ENCODE measurements around the gene PLEKHA7.
"Not testable (repeated sequence)": the region's sequence is repeated elsewhere in the genome, so short reads cannot be mapped to it uniquely, and the experiment has no call there.

Gene PLEKHA7

DNA sequence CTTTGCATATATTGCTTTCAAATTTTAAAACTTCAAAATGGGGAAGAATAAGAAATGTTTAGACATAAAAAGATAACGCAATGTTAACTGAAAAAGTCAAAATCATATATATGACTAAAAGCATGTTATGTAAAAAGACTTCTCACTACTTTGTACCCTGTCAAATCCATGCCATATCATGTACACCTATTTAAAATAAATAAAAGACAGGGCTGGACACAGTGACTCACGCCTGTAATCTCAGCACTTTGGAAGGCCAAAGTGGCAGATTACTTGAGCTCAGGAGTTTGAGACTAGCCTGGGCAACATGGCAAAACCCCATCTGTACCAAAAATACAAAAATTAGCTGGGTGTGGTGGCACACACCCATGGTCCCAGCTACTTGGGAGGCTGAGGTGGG, 109.5 kb downstream of the PLEKHA7 start:
- DNase-seq (ENCODE audit: low read depth), result not testable (repeated sequence)

DNA sequence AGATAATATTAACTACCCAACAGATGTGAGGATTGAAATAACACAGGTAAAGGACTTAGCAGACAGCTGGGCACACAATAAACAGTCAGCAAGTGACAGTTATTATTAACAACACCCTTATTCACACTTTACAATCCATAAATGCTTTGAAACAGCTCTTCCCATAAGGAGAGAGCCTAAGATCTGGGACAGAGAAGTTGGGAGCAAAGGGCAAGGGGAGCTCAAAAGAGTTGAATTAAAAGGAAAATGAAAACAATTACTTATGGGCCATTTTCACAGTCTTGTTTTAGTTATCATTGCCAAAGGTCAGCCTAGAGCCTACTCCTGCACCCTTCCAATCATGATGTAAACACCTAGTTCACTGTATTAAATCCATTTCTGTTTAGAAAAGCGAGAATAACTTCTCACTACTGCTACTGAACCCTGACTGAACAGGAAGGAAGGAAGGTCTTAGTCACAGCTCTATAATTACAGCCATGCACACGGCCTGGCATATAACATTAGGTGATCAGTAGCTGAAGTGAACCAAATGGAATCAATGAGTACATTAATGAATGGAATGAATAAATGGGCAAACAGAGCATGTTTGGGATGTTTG, 111.3 kb downstream of the PLEKHA7 start:
- no peak for DNase-seq (ENCODE audit: low read depth)

DNA sequence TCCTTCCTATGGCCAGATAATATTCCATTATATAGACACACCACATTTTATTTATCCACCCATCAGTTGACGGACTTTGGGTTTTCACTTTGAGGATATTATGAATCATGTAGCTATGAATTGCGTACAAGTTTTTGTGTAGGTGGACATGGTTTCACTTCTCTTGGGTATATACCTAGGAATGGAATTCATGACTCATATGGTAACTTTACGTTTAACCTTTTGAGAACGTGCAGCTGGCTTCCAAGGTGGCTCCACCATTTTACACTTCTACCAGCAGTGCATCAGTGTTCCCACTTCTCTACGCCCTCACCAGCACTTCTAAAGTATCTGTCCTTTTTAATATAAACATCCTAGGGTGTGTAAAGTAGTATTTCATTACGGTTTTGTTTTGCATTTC, 112.0 kb downstream of the PLEKHA7 start:
- no peak for DNase-seq (ENCODE audit: low read depth)

- no peak for DNase-seq (ENCODE audit: low read depth)
These were observed 113.7 kb downstream of the PLEKHA7 start for GRCh38 chr11:16900491-16900890.

DNA sequence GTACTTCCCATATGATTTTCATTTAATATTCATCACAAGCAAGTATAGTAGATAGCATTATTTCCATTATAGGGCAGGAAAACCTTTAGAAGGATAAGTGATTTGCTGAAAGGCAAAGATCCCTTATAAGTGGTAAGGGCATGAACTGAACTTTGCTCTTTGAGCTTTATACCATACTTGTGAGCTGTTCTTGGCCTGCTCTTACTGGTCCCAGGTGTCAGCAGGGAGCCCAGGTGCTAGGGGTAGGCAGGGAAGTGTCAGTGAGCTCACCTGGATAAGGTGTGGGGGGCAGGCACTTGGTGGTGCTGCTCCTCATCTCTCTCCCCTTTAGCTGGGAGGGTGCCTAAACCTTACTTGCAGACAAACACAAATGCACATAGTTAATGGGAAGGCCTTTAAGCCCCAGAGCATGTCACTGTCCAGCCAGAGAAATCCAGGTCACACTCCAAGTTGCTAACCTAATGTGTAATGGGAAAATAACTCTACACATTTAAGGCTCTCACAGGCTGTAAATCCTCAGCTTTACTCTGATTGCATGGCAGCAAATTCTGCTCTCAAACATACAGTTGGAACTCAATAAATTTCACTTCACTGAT, 114.4 kb downstream of the PLEKHA7 start:
- no peak for DNase-seq (ENCODE audit: low read depth)

DNA sequence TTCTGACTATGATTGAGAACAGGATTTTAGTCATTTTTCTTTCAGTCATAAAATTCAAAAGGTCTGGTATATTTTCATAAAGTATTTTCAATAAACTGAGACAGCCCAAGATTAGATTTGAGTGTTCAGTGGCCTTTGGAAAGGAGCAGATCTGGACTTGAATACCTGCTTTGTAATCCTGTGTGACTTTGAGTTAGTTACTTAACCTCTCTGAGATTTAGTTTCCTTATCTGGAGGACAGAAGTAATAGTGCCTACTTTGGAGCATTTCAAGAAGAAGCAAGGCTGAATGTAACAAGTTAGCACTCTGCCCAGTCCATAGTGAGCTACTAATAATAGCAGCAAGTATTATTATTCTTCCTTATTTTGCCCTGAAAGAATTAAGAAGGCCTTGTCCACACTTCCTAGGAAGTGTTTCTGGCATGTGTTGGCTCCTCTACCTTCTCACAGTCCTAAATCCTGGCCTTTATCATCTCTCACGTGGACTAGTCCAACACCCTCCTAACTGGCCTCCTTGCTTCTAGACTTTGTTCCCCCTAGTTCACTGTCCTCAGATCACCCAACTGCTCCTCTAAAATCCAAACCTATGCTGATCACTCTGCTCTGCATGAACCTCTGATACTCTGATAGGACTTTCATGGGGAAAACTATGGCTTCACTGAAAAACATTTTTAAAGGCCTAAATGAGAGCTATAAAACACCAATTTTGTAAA, 115.8 kb downstream of the PLEKHA7 start:
- DNase-seq (ENCODE audit: low read depth), result no peak

GRCh38 chr11:16897470-16898061, 116.6 kb downstream of the PLEKHA7 start:
- DNase-seq (ENCODE audit: low read depth), result no peak

GRCh38 chr11:16896729-16897469, 117.3 kb downstream of the PLEKHA7 start:
- no peak for DNase-seq (ENCODE audit: low read depth)

GRCh38 chr11:16895306-16895705, 118.9 kb downstream of the PLEKHA7 start:
- no peak for DNase-seq (ENCODE audit: low read depth)

DNA sequence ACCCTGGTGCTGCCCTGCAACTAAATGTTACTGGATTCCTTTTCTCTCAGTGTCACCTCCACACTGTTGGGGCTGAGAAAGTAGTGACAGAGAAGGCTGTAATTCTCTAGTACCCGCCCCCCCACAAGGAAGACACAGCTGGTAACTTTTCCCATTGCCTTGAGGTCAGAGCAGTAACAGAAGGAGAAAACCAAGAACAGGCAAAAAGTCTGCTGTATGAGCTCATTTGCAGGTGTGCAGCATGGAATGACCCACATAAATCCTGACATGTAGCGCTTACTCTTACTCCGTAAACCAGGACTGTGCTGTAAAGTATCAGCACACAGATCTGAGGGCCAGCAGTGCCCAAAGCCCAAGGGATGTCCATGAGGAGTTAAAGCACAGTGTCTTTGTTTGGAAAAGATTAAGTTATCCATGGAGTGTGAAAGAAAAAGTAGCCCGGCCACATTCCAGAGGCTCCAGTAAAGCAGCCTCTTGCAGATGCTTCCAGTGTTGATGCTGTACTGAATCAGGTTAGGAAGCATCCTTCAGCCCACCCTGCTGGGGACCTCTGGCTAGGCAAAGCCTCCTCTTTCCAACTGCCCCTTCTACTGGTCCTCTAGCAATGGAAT, 120.7 kb downstream of the PLEKHA7 start:
- DNase-seq (ENCODE audit: low read depth), result no peak

- DNase-seq (ENCODE audit: low read depth), result no peak
These were observed 122.2 kb downstream of the PLEKHA7 start for GRCh38 chr11:16891964-16892363.

DNA sequence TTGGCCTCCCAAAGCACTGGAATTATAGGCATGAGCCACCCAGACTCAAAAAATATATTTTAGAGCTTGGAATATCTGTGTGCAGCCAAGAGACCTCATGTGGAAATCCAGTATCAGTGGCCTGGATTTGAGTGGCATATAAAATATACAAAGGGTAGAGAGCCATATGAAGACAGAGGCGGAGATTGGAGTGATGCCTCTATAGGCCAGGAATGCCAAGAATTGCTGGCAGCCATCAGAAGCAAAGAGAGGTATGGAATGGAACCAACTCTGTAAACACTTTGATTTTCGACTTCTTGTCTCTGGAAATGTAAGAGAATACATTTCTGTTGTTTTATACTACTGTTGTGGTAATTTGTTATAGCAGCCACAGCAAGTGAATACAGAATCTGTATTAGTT, 123.0 kb downstream of the PLEKHA7 start:
- DNase-seq (ENCODE audit: low read depth), result no peak

GRCh38 chr11:16890442-16890841, 123.8 kb downstream of the PLEKHA7 start:
- DNase-seq (ENCODE audit: low read depth), result no peak

- DNase-seq (ENCODE audit: low read depth), result no peak
These were observed 124.3 kb downstream of the PLEKHA7 start for GRCh38 chr11:16889905-16890304.

DNA sequence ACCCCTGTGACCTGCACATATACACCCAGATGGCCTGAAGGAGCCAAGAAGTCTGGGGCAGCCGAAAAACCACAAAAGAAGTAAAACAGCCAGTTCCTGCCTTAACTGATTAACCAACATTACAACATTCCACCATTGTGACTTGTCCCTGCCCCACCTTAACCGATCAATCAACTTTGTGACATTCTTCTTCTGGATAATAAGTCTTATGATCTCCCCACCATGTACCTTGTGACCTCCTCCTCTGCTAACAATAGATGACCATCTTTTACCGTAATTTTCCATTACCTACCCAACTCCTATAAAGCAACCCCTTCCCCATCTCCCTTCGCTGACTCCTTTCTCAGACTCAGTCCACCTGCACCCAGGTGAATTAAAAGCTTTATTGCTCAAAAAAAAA, 125.2 kb downstream of the PLEKHA7 start:
- not testable (repeated sequence) for DNase-seq (ENCODE audit: low read depth)

DNA sequence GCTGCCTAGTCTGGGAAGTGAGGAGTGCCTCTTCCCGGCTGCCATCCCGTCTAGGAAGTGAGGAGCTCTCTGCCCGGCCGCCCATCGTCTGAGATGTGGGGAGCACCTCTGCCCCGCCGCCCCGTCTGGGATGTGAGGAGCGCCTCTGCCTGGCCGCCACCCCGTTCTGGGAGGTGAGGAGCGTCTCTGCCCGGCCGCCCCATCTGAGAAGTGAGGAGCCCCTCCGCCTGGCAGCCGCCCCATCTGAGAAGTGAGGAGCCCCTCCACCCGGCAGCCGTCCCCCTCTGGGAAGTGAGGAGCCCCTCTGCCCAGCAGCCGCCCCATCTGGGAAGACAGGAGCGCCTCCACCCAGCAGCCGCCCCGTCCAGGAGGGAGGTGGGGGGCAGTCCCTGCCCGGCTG, 126.3 kb downstream of the PLEKHA7 start:
- not testable (repeated sequence) for DNase-seq (ENCODE audit: low read depth)

GRCh38 chr11:16883174-16883573, 131.0 kb downstream of the PLEKHA7 start:
- DNase-seq (ENCODE audit: low read depth), result no peak

DNA sequence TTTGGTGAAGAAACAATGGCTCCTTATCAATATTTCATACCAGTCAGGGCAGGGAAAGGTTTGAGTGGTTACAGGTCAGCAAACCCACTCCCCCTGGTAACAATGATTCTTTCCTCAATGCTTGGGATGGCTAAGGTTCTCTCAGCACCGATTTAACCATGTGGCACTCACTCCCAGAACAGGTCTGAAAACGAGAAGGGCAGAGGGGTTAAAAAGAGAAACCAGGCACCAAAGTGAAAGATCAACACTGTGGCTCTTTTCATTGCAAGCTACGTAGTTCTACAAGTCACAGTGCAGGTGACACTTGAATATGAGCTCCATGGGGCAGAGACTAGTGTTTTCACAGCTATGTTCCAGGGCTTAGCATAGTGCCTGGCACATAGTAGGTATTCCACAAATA, 132.4 kb downstream of the PLEKHA7 start:
- DNase-seq (ENCODE audit: low read depth), result no peak

DNA sequence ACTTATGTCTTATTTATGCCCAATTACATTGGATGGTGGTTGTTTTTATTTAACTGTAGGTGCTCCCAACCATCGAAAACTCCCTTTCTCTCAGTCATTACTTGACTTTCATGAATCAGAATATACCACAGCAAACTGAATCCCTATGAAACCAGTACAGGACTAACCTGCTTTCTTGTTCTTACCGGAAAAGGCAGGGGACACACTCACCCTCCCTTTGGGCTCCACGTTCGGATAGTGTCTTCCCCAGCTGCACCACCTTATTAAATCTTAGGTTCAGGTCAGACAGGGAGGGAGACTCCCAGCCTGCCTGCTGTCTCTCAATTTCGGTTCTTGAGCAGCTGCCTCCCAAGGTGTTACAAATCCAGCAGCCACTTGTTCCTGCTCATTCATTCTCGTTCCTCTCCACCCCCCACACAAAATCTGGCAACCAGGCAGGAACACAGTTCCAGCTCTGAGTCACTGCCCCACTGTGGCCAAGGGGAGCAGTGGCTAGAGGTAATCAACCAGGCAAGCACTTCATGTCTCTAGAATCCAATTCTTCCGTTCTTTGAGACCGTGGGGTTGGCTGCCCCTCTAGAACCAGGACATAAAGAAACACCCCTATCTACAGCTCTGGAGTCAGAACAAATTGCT, 133.0 kb downstream of the PLEKHA7 start:
- DNase-seq (ENCODE audit: low read depth), result no peak

DNA sequence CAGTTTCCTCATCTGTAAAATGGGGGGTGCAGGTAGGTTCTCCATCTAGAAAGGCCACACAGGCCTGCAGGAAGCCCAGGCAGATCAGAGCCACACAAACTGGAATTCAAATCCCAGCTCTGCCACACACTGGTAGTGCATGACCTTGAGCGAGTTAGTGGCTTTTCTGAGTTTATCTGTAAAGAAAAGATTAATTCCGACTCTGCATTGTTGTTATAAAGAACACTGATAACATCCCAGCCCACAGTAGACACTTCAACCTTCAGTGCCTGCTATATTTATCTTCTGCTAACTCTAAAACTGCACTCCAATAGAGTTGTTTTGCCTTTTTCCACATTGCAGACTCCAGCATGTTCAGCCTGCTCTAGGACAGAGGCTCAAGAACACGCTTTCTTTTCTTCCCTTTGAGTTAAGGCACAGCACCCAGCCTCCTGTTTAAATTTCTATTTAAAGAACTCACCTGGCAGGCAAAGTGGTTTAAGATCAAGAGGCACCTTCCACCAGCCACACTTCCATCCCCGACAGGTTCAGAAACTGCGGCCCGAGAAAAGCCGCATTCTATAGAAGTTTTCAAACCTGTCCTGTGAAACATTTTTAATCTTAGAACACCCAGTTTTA, 133.9 kb downstream of the PLEKHA7 start:
- DNase-seq (ENCODE audit: low read depth), result no peak

GRCh38 chr11:16879690-16880089, 134.5 kb downstream of the PLEKHA7 start:
- no peak for DNase-seq (ENCODE audit: low read depth)

Measured in activated T-cell treated with anti-CD3 and anti-CD28 coated beads for 1 hour (primary cell).